GM18505 (cell line): ENCODE data around the gene SNAP29.
A peak's percentile ranks its signal among the peaks of the same experiment; 100 is the strongest.
"Not testable (repeated sequence)": the region's sequence is repeated elsewhere in the genome, so short reads cannot be mapped to it uniquely, and the experiment has no call there.

Experiments used
- ATAC-seq: cut with Tn5 transposase; IDR thresholded peaks from one replicate; pipeline ENCODE4 v1.9.1; 2021; ENCODE audit not compliant: unreplicated experiment
- POLR2A ChIP-seq: IDR thresholded peaks from 4 replicates; pipeline ENCODE4 v1.6.1; 2011; ENCODE audit warnings: borderline replicate concordance; ENCODE audit not compliant: insufficient read depth, insufficient read length; ENCODE audit errors: extremely low read depth

Gene SNAP29

DNA sequence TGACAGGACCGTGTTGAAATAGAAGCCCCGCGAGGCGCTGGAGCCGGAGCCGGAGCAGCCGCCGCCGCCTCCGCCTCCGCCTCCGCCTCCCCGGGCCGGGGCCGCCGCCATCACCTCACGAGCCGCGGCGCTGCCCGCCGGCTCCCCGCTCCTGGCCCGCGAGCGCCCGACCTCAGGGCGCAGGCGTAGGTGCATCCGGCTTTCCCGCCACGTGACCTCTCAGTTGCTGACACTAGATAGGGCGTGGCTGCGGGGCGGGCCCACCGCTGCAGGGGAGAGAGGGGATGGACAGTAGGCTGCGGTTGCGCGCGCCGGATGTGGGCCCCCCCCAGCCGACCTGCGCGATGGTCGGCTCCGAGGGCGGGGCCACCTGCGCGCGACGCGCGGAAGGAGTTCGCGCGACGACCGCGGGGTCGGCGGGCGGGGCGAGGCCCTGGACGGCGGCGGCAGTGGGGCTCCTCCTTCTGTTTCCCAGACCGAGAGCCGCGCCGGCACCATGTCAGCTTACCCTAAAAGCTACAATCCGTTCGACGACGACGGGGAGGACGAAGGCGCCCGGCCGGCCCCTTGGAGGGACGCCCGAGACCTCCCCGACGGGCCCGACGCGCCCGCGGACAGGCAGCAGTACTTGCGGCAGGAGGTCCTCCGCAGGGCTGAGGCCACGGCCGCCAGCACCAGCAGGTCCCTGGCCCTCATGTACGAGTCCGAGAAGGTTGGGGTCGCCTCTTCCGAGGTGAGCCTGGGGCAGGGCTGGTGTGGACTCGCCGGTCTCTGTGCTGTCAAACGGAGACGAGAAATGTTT is at the start of gene SNAP29, which contains the start of gene PI4KA:
SNAP29 (plus strand) TSS at position 393 of the 802 bp plus-strand sequence; CDS start at position 497, 104 bp downstream.
PI4KA (minus strand) TSS at position 197 of the 802 bp plus-strand sequence; CDS start at position 111, 86 bp downstream.
- ATAC-seq: peak; percentile 82
- peak; percentile 89 for TF ChIP-seq POLR2A

DNA sequence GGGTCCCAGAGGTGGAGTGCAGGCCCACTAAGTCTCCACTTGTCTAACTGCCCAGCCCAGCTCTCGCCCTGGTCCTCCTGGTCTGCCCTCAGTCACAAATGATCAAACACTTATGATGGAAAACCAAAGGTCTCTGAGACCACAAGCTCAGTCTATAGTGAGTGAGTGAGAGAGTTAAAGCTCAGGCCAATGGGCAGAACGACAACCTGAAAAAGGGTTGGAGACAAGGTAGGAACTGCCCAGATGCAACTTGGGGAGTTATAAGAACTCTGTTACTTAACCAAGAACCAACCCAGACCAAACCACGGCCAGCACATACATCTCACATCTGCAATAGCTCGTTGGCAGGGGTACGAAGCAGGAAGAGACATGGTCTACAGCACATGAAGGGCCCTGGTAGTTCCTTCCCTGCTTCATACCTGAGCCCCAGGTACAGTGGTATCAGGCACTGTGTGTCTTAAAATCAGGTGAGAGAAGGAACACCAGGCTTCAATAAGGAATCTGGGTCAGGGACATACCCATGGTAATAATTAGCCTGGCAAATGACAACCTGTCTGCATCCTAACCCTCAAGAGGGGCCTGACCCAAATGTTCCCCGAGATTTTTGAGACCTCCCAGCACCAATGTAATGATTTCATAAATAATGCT is 49.1 kb upstream of the SNAP29 start:
- no peak for ATAC-seq
- no peak for TF ChIP-seq POLR2A

DNA sequence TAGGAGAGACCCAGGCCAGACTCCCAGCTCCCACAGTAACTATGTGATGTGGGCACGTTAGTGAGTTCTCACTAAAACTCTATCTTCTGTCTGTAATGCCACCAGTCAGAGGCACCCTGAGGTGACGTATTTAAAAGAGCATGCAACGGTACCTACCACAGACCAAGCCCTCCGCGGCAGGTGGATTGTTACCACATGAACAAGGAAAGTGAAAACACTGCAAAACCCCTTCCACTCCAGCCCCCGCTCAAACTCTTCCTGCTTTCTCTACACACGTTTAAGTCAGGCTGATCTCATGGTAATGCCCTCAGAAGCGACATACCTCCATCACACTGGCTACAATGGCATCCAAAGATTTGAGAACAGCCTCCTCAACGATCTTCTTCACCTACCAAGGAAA is 48.2 kb upstream of the SNAP29 start:
- no peak for TF ChIP-seq POLR2A
- ATAC-seq: no peak

DNA sequence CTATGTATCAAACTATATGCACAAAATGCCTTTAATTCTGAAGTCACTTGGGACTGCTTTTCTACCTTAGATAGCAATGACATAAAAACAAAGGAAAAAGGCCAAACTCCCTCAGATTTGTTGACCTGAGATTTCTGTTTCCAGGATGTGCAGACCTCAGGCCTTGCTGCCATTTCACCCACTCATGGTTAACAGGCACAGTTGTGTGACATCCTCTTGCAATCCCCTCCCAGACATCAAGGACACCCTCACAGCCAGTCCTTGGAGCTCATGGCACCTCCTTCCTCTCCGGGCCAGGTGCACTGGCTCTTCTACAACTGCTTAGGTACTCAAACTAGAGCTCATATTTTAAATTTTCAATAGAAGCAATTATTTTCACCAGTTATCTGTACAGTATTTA is 47.6 kb upstream of the SNAP29 start:
- no peak for ATAC-seq

DNA sequence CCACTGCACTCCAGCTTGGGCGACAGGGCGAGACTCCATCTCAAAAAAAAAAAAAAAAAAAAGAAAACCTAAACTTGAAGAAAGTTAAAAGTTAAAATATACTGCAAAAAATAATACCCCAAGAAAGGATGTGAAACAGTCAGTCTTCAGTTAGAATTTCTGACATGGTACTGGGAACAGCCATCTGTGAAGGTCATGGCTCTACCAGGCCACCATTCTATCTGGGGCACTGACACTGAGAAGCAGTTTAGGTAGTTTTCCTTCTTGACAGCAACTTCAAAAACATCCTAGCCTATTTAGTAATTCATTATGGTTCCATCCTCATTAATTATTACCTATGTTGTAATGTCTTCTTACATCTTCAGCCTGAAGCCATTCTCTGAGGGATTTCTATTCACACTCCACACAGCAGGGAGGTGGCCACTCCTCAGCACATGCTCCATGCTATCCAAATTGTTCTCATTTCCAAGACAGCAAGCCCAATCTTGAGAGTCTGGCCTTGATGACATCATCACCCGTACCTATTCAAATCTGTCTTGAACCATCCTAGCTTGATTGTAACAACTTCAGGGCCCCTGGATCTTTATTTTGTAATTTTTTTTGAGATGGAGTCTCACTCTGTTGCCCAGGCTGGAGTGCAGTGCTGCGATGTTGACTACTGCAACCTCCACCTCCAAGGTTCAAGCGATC is 46.7 kb upstream of the SNAP29 start:
- TF ChIP-seq POLR2A: no peak
- ATAC-seq: no peak

More for the DNA sequence above, 47.6 kb upstream of the SNAP29 start:
- TF ChIP-seq POLR2A: no peak

DNA sequence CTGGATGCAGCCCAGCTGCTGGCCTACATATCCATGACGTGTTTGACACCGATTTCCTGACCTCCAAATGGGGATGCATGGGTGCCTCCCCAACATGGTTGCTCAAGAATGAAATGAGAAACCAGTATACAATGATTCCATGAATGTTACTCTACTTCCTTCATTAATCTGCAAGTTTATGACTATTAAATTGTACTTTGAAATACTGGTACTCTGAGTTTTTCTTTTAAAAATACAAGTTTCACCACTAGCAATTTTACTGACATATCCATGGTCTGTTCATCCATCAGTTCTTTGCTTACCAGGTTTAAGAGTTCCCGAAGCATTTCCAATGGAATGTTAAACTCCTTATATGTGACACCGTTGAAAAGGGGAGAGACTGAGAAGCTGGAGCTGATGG is 45.8 kb upstream of the SNAP29 start:
- TF ChIP-seq POLR2A: no peak
- no peak for ATAC-seq

DNA sequence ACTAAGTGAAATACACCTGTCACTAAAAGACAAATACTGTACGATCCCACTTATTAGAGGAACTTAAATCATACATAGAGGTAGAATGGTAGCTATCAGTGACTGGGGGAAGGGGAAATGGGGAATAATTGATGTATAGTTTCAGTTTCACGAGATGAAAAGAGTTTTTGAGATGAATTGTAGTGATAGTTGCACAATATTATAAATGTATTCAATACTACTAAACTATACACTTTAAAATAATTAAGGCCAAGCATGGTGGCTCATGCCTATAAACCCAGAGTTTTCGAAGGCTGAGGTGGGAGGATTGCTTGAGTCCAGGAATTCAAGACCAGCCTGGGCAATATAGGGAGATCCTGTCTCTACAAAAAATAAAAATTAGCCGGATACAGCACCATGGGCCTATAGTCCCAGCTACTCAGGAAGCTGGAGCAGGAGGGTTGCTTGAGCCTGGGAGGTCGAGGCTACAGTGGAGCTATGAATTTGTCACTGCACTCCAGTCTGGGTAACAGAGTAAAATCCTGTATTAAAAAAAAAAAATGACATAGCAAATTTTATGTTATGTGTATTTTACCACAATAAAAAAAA is 44.5 kb upstream of the SNAP29 start:
- no peak for ATAC-seq
- TF ChIP-seq POLR2A: no peak

DNA sequence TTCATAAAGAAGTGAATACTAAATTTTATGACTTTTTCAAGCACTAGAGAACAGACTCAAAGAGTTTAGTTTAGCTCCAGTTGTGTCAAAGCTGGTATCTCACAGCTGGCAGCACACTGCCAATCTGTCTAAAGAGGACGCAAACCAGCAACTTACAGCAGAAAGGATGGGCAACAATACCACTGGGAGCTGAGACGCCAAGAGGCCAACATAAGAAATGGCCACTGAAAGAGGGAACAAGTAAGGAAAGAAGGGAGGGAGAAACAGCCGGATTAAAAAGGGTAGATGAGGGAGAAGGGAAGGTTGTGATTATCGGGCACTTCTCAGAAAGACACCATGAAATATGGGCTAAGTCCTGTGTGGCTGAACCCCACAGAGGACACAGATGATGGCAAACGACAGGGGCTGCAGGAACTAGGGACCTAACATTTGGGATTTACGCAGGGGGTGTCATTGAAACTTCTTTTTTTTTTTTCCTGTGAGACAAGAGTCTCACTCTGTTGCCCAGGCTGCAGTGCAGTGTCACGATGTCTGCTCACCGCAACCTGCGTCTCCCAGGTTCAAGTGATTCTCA is 43.2 kb upstream of the SNAP29 start:
- no peak for TF ChIP-seq POLR2A
- ATAC-seq: no peak

DNA sequence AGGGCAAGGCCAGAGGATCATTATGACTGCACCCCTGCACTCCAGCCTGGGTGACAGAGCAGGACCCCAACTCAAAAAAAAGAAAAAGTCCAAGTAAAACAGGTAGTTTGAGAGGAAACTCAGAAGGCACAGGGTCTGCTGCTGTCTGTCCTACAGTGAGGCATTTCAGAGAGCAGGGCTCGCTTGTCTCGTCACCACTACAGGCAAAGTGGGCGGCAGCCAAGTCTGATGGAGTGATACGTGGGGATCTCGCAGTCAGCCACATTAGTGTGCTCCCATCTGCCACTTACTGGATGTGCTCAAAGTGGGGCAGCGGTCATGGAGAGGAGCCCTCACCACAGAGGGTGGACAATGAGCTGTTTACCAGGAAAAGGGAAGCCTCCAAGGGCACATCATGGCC is 42.2 kb upstream of the SNAP29 start:
- ATAC-seq: no peak
- no peak for TF ChIP-seq POLR2A

DNA sequence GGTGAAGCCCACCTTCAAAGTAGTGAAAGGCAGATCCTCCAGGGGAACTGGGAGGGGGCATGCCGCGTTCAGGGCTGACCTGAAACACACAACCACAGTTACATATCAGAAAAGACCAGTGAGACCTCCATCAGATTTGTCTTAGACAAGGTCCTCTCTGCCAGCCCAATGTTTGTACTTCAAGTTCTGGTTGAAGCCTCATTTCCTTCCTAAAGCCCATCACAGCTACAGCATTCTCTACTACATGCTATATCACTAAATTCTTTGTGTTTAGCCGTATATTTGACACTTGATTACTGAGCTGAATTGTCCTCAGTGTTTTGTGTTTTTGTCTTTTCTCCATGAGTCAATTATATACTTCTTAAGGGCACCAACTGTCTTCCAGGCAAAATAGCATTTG is 40.3 kb upstream of the SNAP29 start:
- TF ChIP-seq POLR2A: no peak
- no peak for ATAC-seq

DNA sequence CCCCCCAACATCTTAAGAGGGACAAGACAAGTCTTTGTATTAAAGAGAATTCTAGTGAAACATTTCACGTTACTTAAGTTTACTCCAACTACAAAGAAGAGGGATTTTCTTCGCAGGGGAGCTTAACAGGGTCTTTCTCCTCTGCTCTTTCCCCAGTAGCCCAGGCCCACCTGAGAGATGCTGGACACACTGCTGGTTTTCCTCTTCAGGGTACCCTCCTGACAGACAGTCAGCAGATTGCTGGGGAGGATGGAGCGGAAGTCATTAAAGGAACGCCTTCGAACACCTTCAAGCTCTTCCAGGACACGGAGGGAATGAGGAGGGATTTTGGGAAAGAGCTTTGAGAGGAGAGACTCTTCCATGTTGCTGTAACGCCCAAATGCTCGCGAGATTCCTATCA is 39.3 kb upstream of the SNAP29 start:
- ATAC-seq: no peak
- no peak for TF ChIP-seq POLR2A

DNA sequence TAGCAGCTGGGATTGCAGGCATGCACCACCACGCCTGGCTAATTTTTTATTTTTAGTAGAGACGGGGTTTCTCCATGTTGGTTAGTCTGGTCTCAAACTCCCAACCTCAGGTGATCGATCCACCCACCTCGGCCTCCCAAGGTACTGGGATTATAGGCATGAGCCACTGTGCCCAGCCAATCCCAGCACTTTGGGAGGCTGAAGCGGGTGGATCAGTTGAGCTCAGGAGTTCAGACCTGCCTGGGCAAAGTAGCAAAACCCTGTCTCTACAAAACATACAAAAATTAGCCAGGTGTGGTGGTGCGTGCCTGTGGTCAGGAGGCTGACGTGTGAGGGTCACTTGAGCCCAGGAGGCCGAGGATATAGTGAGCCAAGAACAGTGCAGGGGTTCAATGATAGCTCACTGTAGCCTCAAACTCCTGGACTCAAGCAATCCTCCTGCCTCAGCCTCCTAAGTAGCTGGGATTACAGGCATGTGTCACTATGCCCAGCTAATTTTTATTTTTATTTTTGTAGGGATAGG is 37.0 kb upstream of the SNAP29 start:
- ATAC-seq: not testable (repeated sequence)

DNA sequence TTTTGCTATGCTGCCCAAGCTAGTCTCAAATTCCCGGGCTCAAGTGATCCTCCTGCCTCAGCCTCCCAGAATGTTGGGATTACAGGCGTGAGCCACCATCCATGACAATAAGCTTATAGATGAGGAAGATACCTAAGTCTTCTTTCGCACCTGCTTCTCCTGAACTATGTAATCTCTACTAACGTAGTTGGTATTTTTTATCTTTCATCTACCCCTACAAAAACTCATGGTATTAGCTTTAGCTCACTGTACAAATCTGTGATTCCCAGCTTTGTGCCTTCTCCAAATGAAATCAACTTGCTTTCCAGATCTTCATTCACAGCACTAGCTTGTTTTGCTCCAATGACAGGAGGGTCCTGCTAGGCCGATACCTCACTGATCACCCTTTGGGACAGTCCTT is 36.6 kb upstream of the SNAP29 start:
- ATAC-seq: no peak
- no peak for TF ChIP-seq POLR2A

DNA sequence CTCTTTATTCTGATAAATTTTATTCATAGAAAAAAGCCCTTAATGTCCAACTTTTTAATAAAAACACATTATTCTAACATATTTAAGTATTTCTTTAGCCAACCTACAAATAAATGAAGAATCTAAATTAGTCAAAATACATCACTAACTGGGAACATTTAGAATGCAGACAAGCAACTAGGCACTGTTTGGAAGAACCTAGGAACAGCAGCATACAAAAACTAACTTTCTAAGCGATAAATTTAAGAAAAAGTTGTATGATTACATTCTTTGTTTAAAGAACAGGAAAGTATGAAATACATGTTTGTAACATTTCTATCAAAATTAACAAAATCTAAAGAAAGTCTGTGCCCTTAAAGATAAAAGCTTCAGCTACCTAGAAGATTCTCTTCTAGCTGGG is 35.5 kb upstream of the SNAP29 start:
- no peak for TF ChIP-seq POLR2A
- ATAC-seq: no peak

DNA sequence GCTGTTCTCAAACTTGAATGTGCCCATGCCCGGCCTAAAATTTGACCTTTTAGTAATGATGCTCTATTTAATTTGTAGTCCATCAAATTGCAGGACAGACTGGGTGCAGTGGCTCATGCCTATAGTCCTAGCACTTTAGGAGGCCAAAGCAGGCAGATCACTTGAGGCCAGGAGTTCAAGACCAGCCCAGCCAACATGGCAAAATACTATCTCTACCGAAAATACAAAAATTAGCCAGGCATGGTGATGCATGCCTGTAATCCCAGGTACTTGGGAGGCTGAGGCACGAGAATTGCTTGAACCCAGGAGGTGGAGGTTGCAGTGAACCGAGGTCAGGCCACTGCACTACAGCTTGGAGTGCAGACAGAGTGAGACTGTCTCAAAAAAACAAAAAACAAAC is 33.6 kb upstream of the SNAP29 start:
- not testable (repeated sequence) for ATAC-seq
